GM12878 (cell line): ENCODE results near the gene SRPRB.

Experiments used
- E2F4 ChIP-seq: IDR thresholded peaks from 2 replicates; pipeline ENCODE4 v1.6.1; 2012; ENCODE audit warnings: low read depth, low read length, improper control_type of control experiment
- MEF2A ChIP-seq: IDR thresholded peaks from 2 replicates; pipeline ENCODE4 v1.6.1; 2011; ENCODE audit warnings: low read depth, mild to moderate bottlenecking, low read length, moderate library complexity; ENCODE audit not compliant: insufficient read depth
- POLR2A ChIP-seq: IDR thresholded peaks from 2 replicates; pipeline ENCODE4 v1.6.1; 2011; ENCODE audit warnings: low read depth, mild to moderate bottlenecking, low read length
- POLR2AphosphoS5 ChIP-seq: IDR thresholded peaks from 2 replicates; pipeline ENCODE4 v1.6.1; 2011; ENCODE audit warnings: mild to moderate bottlenecking, low read length, inconsistent platforms

- TF ChIP-seq MEF2A (no peak), POLR2A (no peak), POLR2AphosphoS5 (no peak), E2F4 (no peak)
These were observed 8.1 kb upstream of the SRPRB start for GRCh38 chr3:133797396-133798105.
